Measurements from ENCODE around the gene FRMD3. TPM values are rescaled to one million over a fixed set of nuclear protein-coding genes. Genes with fewer than 3 reads are reported as not detected.

The FRMD3 gene
- total and polyA plus RNA-seq, 4 donors: 1.8 to 7.4 (median 6.0) TPM

DNA sequence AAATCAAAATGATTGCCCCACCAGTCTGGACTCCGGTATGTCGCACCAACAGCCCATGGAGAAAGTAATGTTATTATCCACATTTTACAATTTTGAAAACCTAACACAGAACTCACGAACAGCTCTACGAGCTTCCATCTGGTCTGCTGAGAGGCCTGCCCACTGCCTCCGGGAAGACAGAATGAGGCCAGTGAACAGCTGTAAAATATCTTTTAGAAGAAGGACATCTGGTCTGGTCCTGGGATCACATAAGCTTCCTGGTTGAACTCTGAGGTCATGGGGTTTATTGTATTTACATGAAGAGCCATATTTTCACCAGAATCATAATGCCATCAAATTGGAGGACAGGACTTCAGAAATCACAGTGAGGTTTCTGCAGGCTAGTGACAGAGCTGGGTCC, 89.0 kb downstream of the FRMD3 start:
- no peak for DNase-seq
- H3K4me1 ChIP-seq (ENCODE audit: control insufficient read depth in 1 of 2, insufficient read depth in 2 of 2, low read length in 2 of 2): peaks cover under 1 to 4% of the 10 kb centered on the region in 2 donors
- no peaks in the 10 kb centered on the region for H3K27me3 ChIP-seq (ENCODE audit: control insufficient read depth in 1 of 2, insufficient read depth in 2 of 2, low read length in 1 of 2)
- no peak overlapping the region for H3K4me3 ChIP-seq (ENCODE audit: low read length in 2 of 2)
- H3K9me3 ChIP-seq (ENCODE audit: control insufficient read depth, low read length): no peaks in the 10 kb centered on the region
- no peak overlapping the region for H3K27ac ChIP-seq (ENCODE audit: low read depth in 1 of 2, low read length in 2 of 2)
- no peak for ATAC-seq (ENCODE audit: low FRiP score)
- H3K36me3 ChIP-seq (ENCODE audit: control insufficient read depth in 1 of 2, insufficient read depth in 2 of 2, low read length in 1 of 2): no peaks in the 10 kb centered on the region
- WGBS, 2 donors: 78 to 82% methylated on average over 5 of the region's 5 CpGs
- intact Hi-C loops (cut with DNase I): loop anchor here in 1 of 2 donors (10.0 kb wide), 1 partner anchor 46 kb away; no protein-coding TSS in a partner anchor

DNA sequence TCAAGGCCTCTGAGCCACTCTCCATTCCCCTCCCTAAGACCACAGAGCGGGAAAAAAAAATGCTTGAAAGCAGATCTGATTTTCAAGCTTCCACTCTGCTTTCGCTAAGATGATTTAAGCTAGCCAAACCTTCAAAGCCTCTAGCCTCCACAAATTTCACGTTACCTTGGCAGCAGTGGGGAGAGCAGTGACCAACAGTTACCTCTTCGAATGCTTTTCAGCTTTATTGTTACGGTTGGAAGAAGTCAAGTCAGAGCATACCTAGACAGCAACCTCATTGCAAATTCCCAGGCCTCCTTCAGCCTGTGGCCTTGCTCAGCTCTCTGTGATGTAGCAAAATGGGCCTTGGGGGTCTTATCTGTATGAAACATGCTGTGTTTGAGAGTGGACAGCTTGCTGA, 89.6 kb downstream of the FRMD3 start:
- 64 to 79% methylated on average over 5 of the region's 5 CpGs for WGBS, 2 donors
- Histone ChIP-seq H3K4me3 (ENCODE audit: low read length in 2 of 2) (no peak overlapping the region), H3K9me3 (ENCODE audit: control insufficient read depth, low read length) (no peaks in the 10 kb centered on the region), H3K27ac (ENCODE audit: low read depth in 1 of 2, low read length in 2 of 2) (no peak overlapping the region), H3K27me3 (ENCODE audit: control insufficient read depth in 1 of 2, insufficient read depth in 2 of 2, low read length in 1 of 2) (no peaks in the 10 kb centered on the region), H3K36me3 (ENCODE audit: control insufficient read depth in 1 of 2, insufficient read depth in 2 of 2, low read length in 1 of 2) (no peaks in the 10 kb centered on the region), H3K4me1 (ENCODE audit: control insufficient read depth in 1 of 2, insufficient read depth in 2 of 2, low read length in 2 of 2) (peaks cover 3 to 4% of the 10 kb centered on the region in 2 donors)
- intact Hi-C loops (cut with DNase I): loop anchor here in 1 of 2 donors (10.0 kb wide), 1 partner anchor 46 kb away; no protein-coding TSS in a partner anchor
- DNase-seq (no peak), ATAC-seq (ENCODE audit: low FRiP score) (no peak)

DNA sequence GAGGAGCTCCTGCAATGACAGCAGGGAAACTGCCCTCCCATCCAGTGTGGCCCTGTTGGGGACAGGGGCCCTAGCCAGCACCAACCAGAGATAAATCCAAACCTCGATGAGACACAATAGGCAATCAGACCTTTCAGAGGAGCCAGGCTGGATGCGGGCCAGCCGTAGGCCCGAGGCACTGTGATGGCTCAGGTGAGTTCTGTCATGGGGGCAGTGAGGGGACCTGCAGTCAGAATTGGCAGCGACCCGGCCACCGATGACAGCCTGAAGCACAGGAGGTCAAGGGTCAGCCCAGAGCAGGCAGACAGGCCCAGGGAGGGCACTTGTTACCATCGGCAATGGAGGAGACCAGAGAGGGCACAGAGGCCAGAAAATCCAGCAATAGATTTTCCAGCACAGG, 90.8 kb downstream of the FRMD3 start:
- Histone ChIP-seq H3K4me3 (ENCODE audit: low read length in 2 of 2) (no peak overlapping the region), H3K27me3 (ENCODE audit: control insufficient read depth in 1 of 2, insufficient read depth in 2 of 2, low read length in 1 of 2) (no peaks in the 10 kb centered on the region), H3K36me3 (ENCODE audit: control insufficient read depth in 1 of 2, insufficient read depth in 2 of 2, low read length in 1 of 2) (no peaks in the 10 kb centered on the region), H3K27ac (ENCODE audit: low read depth in 1 of 2, low read length in 2 of 2) (no peak overlapping the region), H3K4me1 (ENCODE audit: control insufficient read depth in 1 of 2, insufficient read depth in 2 of 2, low read length in 2 of 2) (peaks cover 3 to 4% of the 10 kb centered on the region in 2 donors), H3K9me3 (ENCODE audit: control insufficient read depth, low read length) (no peaks in the 10 kb centered on the region)
- WGBS, 2 donors: 90 to 99% methylated on average over 8 of the region's 8 CpGs
- intact Hi-C loops (cut with DNase I): loop anchor here in 1 of 2 donors (10.0 kb wide), 1 partner anchor 47 kb away; no protein-coding TSS in a partner anchor
- ATAC-seq (ENCODE audit: low FRiP score): no peak
- DNase-seq: no peak

DNA sequence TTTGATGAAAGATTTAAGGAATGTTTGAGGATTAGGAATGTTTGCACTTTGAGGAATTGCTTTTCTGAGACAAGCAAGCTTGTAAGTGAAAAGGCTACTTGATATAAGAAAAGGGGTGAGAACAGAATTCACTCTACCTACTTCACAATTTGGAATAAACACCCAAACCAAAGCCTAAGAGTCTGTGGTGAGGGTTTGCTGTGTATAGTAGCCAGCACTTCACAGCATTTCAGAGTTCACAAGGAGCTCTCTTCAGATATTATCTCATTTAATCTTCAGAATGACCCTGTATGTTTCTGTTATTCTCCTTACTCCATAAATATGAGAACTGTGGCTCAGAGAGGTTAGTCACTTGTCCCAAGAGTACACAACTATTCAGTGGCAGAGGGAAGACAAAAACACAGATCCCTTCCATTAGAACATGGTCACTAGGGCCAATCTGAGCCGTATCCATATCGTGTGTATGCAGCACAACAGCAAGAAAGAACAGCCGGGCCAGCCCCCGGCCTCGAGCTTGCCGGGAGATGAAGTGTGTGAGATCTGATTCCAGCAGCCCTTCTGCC, 92.4 kb downstream of the FRMD3 start:
- Histone ChIP-seq H3K9me3 (ENCODE audit: control insufficient read depth, low read length) (no peaks in the 10 kb centered on the region), H3K4me3 (ENCODE audit: low read length in 2 of 2) (no peak overlapping the region), H3K27ac (ENCODE audit: low read depth in 1 of 2, low read length in 2 of 2) (peak overlapping the region in 1 of 2 donors; percentile 45), H3K27me3 (ENCODE audit: control insufficient read depth in 1 of 2, insufficient read depth in 2 of 2, low read length in 1 of 2) (no peaks in the 10 kb centered on the region), H3K36me3 (ENCODE audit: control insufficient read depth in 1 of 2, insufficient read depth in 2 of 2, low read length in 1 of 2) (no peaks in the 10 kb centered on the region), H3K4me1 (ENCODE audit: control insufficient read depth in 1 of 2, insufficient read depth in 2 of 2, low read length in 2 of 2) (peaks cover 6 to 10% of the 10 kb centered on the region in 2 donors)
- ATAC-seq (ENCODE audit: low FRiP score): no peak
- WGBS, 2 donors: 77 to 84% methylated on average over 6 of the region's 6 CpGs
- intact Hi-C loops (cut with DNase I): loop anchor here in 1 of 2 donors (10.0 kb wide), 1 partner anchor 49 kb away; no protein-coding TSS in a partner anchor
- DNase-seq: no peak

DNA sequence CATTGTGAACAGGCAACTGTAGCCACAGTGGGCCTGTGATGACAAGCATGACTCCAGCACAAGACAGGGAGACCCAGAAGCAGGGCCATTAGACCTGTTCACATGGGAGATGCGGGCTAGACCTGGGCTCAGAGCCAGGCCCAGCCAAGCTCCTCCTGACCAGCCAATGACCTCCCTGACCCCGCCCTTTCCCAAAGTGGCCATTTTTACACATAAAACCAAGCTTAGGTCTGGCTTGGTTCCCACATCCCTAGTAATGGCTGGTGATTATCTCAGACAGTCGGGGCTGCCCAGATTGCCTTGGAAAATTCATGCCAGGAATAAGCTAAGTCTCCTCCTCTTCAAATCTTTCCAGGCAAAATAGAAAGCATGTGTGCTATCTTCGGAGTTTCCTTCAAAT, 94.1 kb downstream of the FRMD3 start:
- ATAC-seq (ENCODE audit: low FRiP score): peak; percentile 79
- Histone ChIP-seq H3K4me3 (ENCODE audit: low read length in 2 of 2) (no peak overlapping the region), H3K9me3 (ENCODE audit: control insufficient read depth, low read length) (no peaks in the 10 kb centered on the region), H3K4me1 (ENCODE audit: control insufficient read depth in 1 of 2, insufficient read depth in 2 of 2, low read length in 2 of 2) (peaks cover 6 to 14% of the 10 kb centered on the region in 2 donors), H3K27ac (ENCODE audit: low read depth in 1 of 2, low read length in 2 of 2) (peak overlapping the region in 1 of 2 donors; percentile 58), H3K36me3 (ENCODE audit: control insufficient read depth in 1 of 2, insufficient read depth in 2 of 2, low read length in 1 of 2) (no peaks in the 10 kb centered on the region), H3K27me3 (ENCODE audit: control insufficient read depth in 1 of 2, insufficient read depth in 2 of 2, low read length in 1 of 2) (no peaks in the 10 kb centered on the region)
- peak; percentile 77 to 86 for DNase-seq
- intact Hi-C loops (cut with DNase I): loop anchor here in 1 of 2 donors (10.0 kb wide), 1 partner anchor 51 kb away; no protein-coding TSS in a partner anchor
- 5 to 7% methylated on average over 4 of the region's 4 CpGs for WGBS, 2 donors

DNA sequence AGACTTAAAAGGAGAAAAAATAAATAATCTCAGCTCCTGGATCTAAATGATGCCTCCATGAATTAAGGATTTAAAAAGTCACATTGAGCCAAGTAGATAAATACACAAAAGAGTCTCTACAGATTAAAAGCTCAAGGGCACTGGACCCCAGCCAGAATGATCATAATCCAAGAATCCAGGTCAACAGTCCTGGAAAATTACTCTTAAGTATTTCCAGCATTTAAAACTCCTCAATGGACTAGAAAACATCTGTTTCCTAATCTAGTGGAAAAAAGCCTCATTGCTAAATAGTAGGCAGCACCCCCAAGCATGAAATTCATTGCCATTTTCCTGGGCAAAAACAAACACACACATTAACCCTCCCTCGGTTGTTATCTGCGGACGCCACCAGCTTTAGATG, 96.8 kb downstream of the FRMD3 start:
- ATAC-seq (ENCODE audit: low FRiP score) (no peak), DNase-seq (no peak)
- Histone ChIP-seq H3K4me3 (ENCODE audit: low read length in 2 of 2) (no peak overlapping the region), H3K9me3 (ENCODE audit: control insufficient read depth, low read length) (no peaks in the 10 kb centered on the region), H3K27ac (ENCODE audit: low read depth in 1 of 2, low read length in 2 of 2) (peak overlapping the region in 1 of 2 donors; percentile 40), H3K36me3 (ENCODE audit: control insufficient read depth in 1 of 2, insufficient read depth in 2 of 2, low read length in 1 of 2) (no peaks in the 10 kb centered on the region), H3K27me3 (ENCODE audit: control insufficient read depth in 1 of 2, insufficient read depth in 2 of 2, low read length in 1 of 2) (no peaks in the 10 kb centered on the region), H3K4me1 (ENCODE audit: control insufficient read depth in 1 of 2, insufficient read depth in 2 of 2, low read length in 2 of 2) (peaks cover 6 to 14% of the 10 kb centered on the region in 2 donors)
- intact Hi-C loops (cut with DNase I): loop anchor here in 1 of 2 donors (10.0 kb wide), 1 partner anchor 53 kb away; no protein-coding TSS in a partner anchor
- 40 to 42% methylated on average over 3 of the region's 3 CpGs for WGBS, 2 donors

DNA sequence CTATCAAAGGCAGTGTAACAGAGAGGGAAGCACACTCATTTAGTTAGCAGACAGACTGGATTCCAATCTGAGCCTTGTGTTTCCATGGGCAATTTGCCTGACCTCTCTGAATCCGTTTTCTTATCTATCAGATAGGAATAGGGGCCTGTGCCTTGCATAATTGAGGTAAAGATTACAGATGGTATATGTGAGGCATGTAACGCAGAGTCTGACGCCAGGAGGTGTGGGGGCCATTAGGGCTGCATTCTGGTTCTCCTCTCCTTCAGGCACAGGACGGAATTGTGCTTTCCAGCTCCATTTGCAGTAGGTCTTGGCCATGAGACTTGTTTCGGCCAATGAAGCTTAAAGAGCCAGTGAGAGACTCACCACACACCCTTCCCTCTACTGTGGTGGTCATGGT, 97.6 kb downstream of the FRMD3 start:
- Histone ChIP-seq H3K27me3 (ENCODE audit: control insufficient read depth in 1 of 2, insufficient read depth in 2 of 2, low read length in 1 of 2) (no peaks in the 10 kb centered on the region), H3K27ac (ENCODE audit: low read depth in 1 of 2, low read length in 2 of 2) (no peak overlapping the region), H3K9me3 (ENCODE audit: control insufficient read depth, low read length) (no peaks in the 10 kb centered on the region), H3K4me1 (ENCODE audit: control insufficient read depth in 1 of 2, insufficient read depth in 2 of 2, low read length in 2 of 2) (peaks cover 6 to 14% of the 10 kb centered on the region in 2 donors), H3K36me3 (ENCODE audit: control insufficient read depth in 1 of 2, insufficient read depth in 2 of 2, low read length in 1 of 2) (no peaks in the 10 kb centered on the region), H3K4me3 (ENCODE audit: low read length in 2 of 2) (no peak overlapping the region)
- no peak for DNase-seq
- no peak for ATAC-seq (ENCODE audit: low FRiP score)
- intact Hi-C loops (cut with DNase I): loop anchor here in 1 of 2 donors (10.0 kb wide), 1 partner anchor 54 kb away; no protein-coding TSS in a partner anchor
- 66 to 68% methylated on average over 5 of the region's 5 CpGs for WGBS, 2 donors

DNA sequence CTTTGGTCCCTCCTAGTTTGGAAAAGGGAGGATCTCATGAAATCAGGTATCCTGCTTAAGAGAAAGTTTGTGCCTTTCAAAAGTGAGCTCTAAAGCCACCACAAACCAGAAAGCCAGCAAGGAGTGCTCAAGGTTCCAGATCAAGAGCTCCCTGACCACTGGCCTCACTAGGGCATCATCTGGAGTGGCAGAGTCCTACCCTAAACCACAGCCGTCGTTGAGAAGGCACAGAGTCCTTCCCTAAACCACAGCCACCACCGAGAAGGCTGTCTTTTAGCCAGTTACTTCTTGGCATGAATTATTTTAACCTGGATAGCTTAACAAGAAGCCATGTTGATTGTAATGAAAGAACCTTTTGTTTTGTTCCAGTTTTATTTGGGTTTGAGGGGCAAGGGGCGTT, 102.9 kb downstream of the FRMD3 start:
- 88 to 97% methylated on average over 4 of the region's 4 CpGs for WGBS, 2 donors
- H3K27ac ChIP-seq (ENCODE audit: low read depth in 1 of 2, low read length in 2 of 2): no peak overlapping the region
- ATAC-seq (ENCODE audit: low FRiP score) (no peak), DNase-seq (no peak)
- no peaks in the 10 kb centered on the region for H3K9me3 ChIP-seq (ENCODE audit: control insufficient read depth, low read length)
- H3K4me1 ChIP-seq (ENCODE audit: control insufficient read depth in 1 of 2, insufficient read depth in 2 of 2, low read length in 2 of 2): peaks cover 0 to 8% of the 10 kb centered on the region in 2 donors
- H3K27me3 ChIP-seq (ENCODE audit: control insufficient read depth in 1 of 2, insufficient read depth in 2 of 2, low read length in 1 of 2): no peaks in the 10 kb centered on the region
- H3K36me3 ChIP-seq (ENCODE audit: control insufficient read depth in 1 of 2, insufficient read depth in 2 of 2, low read length in 1 of 2): no peaks in the 10 kb centered on the region
- intact Hi-C loops (cut with DNase I): no loop called here
- no peak overlapping the region for H3K4me3 ChIP-seq (ENCODE audit: low read length in 2 of 2)

DNA sequence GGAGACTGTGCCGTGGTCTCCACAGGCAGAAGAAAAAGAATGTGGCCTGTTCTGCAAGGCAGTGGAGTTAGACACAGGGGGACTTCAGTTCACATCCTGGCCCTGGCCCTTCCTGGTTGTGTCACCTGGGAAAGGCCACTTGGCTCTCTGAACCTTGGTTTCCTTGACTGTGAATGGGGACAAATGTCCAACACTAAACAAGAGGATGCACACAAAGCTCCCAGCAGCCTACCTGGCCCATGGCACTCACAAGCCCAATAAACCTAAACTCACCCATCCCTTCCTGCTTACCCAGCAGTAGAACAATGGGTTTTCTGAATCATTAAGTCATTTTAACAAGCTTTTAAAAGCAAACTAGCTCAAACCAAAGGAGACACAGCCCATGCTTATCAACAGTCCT, 103.9 kb downstream of the FRMD3 start:
- Histone ChIP-seq H3K4me1 (ENCODE audit: control insufficient read depth in 1 of 2, insufficient read depth in 2 of 2, low read length in 2 of 2) (peaks cover 0 to 6% of the 10 kb centered on the region in 2 donors), H3K4me3 (ENCODE audit: low read length in 2 of 2) (no peak overlapping the region), H3K27me3 (ENCODE audit: control insufficient read depth in 1 of 2, insufficient read depth in 2 of 2, low read length in 1 of 2) (no peaks in the 10 kb centered on the region), H3K36me3 (ENCODE audit: control insufficient read depth in 1 of 2, insufficient read depth in 2 of 2, low read length in 1 of 2) (no peaks in the 10 kb centered on the region), H3K9me3 (ENCODE audit: control insufficient read depth, low read length) (no peaks in the 10 kb centered on the region), H3K27ac (ENCODE audit: low read depth in 1 of 2, low read length in 2 of 2) (no peak overlapping the region)
- no peak for ATAC-seq (ENCODE audit: low FRiP score)
- no peak for DNase-seq
- WGBS, 2 donors: 99 to 100% methylated on average over 1 of the region's 1 CpG
- intact Hi-C loops (cut with DNase I): loop anchor here in 1 of 2 donors (5.0 kb wide), 1 partner anchor 103 kb away; the partner anchor contains the start of gene FRMD3
